K562 (cell line): ENCODE data around the gene HKDC1. TPM values are rescaled to one million over a fixed set of nuclear protein-coding genes. Genes with fewer than 3 reads are reported as not detected.

Experiments
- BRCA1 ChIP-seq, 2 experiments: fragments of 450-650 bp in 1 of 2; sonication (generic) in 1 of 2; formaldehyde crosslinking in 1 of 2; IDR thresholded peaks; 2 replicates each; pipeline versions ENCODE4 v1.5.0 to v1.6.1; 2017 to 2020; ENCODE audit warnings: mild to moderate bottlenecking in 1 of 2, missing genetic modification reagents in 1 of 2
- polyA plus RNA-seq, 8 experiments: library from polyadenylated mRNA; depleted of rRNA in 4 of 8; stranded (reverse) in 5 of 8; unstranded in 3 of 8; fragments of >200 nt; fragmentation: Nextera tagmentation in 2 of 8; fragmentation: Illumina TruSeq in 1 of 8; extraction: Ambion mirVana in 2 of 8; extraction: Trizol in 1 of 8; gene quantifications; 2 replicates each; pipeline versions ENCODE4 v1.2.1 to v1.2.3, GENCODE V29; 2011 to 2014; ENCODE audit warnings: inconsistent platforms in 1 of 8, missing spikeins in 1 of 8
- total RNA-seq, 7 experiments: library from RNA; depleted of rRNA in 6 of 7; stranded (reverse); fragments of >200 nt in 6 of 7; fragmentation: Illumina TruSeq in 2 of 7; extraction: Trizol in 2 of 7; gene quantifications; 2 replicates each; pipeline versions ENCODE4 v1.2.1 to v1.2.3, GENCODE V29; 2011 to 2021; ENCODE audit warnings: low replicate concordance in 1 of 7

HKDC1 gene
- total and polyA plus RNA-seq, 9 of the 15 experiments (the other 6 are each of a cell fraction or from before 2014, with no cell fraction given) = 0.04 to 0.22 (median 0.11) TPM; not detected in 5

DNA sequence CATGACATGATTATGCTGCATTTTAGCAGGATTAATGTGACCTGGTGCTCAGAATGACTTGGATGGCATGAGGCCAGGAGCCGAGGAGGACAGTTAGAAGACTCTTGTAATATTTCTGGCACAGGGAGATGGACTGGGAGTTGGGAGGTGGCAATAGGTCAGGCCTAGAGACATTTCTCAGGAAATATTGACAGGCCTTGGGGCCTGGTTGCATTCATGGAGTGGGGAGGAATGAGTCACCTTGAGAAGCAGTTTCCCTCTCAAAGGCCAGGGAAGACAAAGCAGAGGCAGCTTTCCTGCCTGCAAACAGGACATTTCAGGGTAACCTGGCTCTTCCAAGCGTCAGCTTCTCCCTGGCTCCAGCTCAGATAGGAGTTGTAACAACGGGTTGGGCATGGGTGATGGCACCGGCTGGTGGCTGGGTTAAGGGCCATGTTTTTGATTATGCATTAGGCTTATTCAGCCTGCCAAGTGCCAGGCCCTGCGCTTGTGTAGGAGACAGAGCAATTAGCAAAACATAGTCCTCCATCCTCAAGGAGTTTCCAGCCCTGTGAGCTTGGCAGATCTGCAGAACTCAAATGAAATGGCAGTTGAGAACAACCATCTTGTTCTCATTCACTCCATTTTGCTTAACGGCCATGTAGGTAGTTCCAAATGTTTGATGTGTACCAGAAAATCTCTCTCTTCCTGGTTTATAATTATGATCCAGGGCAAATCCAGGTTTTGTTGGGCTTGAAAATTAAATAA lies 96.4 kb downstream of the HKDC1 start (continued):
- TF ChIP-seq BRCA1 (IDR thresholded peaks at IDR 0.05) (no peak), BRCA1 (CRISPR knock-in tag; IDR thresholded peaks at IDR 0.05) (no peak)
- TF ChIP-seq, all 486 proteins: peak for 39

Other genes starting within 250 kb of the HKDC1 start
- gene KIFBP, start 231.5 kb upstream of the HKDC1 start, total RNA-seq (2014; rRNA removed) = 13.8 and 17.3 TPM in 2 replicates
- gene KIFBP, start 231.5 kb upstream of the HKDC1 start, total RNA-seq (2014; rRNA removed; fragmentation: Illumina TruSeq; extraction: Trizol) = 18.8 and 20.1 TPM in 2 replicates
- 18.7 and 19.7 TPM in 2 replicates for gene KIFBP, start 231.5 kb upstream of the HKDC1 start, total RNA-seq (2015; rRNA removed; fragmentation: Illumina TruSeq; extraction: Trizol)
- gene KIFBP, start 231.5 kb upstream of the HKDC1 start, total RNA-seq (2021) = 13.8 and 14.8 TPM in 2 replicates
- 17.0 and 22.1 TPM in 2 replicates for gene KIFBP, start 231.5 kb upstream of the HKDC1 start, polyA plus RNA-seq (2011; rRNA removed)
- 19.9 and 23.2 TPM in 2 replicates for gene KIFBP, start 231.5 kb upstream of the HKDC1 start, polyA plus RNA-seq (2014; fragmentation: Illumina TruSeq; extraction: Trizol)
- gene KIFBP, start 231.5 kb upstream of the HKDC1 start, polyA plus RNA-seq (2014; fragmentation: Nextera tagmentation; extraction: Ambion mirVana) = 1 to 10 TPM; 5.6 to 8.8 TPM
- 13.9 TPM in 2 replicates for gene KIFBP, start 231.5 kb upstream of the HKDC1 start, polyA plus RNA-seq (2014; rRNA removed)
- 147 and 180 TPM in 2 replicates for gene SRGN, start 132.2 kb upstream of the HKDC1 start, total RNA-seq (2014; rRNA removed)
- gene SRGN, start 132.2 kb upstream of the HKDC1 start, total RNA-seq (2014; rRNA removed; fragmentation: Illumina TruSeq; extraction: Trizol) = 256 and 289 TPM in 2 replicates
- 149 and 165 TPM in 2 replicates for gene SRGN, start 132.2 kb upstream of the HKDC1 start, total RNA-seq (2015; rRNA removed; fragmentation: Illumina TruSeq; extraction: Trizol)
- gene SRGN, start 132.2 kb upstream of the HKDC1 start, total RNA-seq (2021) = 173 and 193 TPM in 2 replicates
- 124 and 136 TPM in 2 replicates for gene SRGN, start 132.2 kb upstream of the HKDC1 start, polyA plus RNA-seq (2011; rRNA removed)
- 259 and 284 TPM in 2 replicates for gene SRGN, start 132.2 kb upstream of the HKDC1 start, polyA plus RNA-seq (2014; fragmentation: Illumina TruSeq; extraction: Trizol)
- 100 to 1,000 TPM; 275 to 304 TPM for gene SRGN, start 132.2 kb upstream of the HKDC1 start, polyA plus RNA-seq (2014; fragmentation: Nextera tagmentation; extraction: Ambion mirVana)
- 169 and 189 TPM in 2 replicates for gene SRGN, start 132.2 kb upstream of the HKDC1 start, polyA plus RNA-seq (2014; rRNA removed)
- gene VPS26A, start 96.2 kb upstream of the HKDC1 start, total RNA-seq (2014; rRNA removed) = 41.7 and 47.1 TPM in 2 replicates
- 61.6 and 78.9 TPM in 2 replicates for gene VPS26A, start 96.2 kb upstream of the HKDC1 start, total RNA-seq (2014; rRNA removed; fragmentation: Illumina TruSeq; extraction: Trizol)
- gene VPS26A, start 96.2 kb upstream of the HKDC1 start, total RNA-seq (2015; rRNA removed; fragmentation: Illumina TruSeq; extraction: Trizol) = 52.7 and 58.7 TPM in 2 replicates
- gene VPS26A, start 96.2 kb upstream of the HKDC1 start, total RNA-seq (2021) = 80.9 and 83.1 TPM in 2 replicates
- 36.9 and 64.0 TPM in 2 replicates for gene VPS26A, start 96.2 kb upstream of the HKDC1 start, polyA plus RNA-seq (2011; rRNA removed)
- 81.9 and 85.9 TPM in 2 replicates for gene VPS26A, start 96.2 kb upstream of the HKDC1 start, polyA plus RNA-seq (2014; fragmentation: Illumina TruSeq; extraction: Trizol)
- gene VPS26A, start 96.2 kb upstream of the HKDC1 start, polyA plus RNA-seq (2014; fragmentation: Nextera tagmentation; extraction: Ambion mirVana) = 100 to 1,000 TPM; 117 to 137 TPM
- 63.2 and 69.3 TPM in 2 replicates for gene VPS26A, start 96.2 kb upstream of the HKDC1 start, polyA plus RNA-seq (2014; rRNA removed)
- gene SUPV3L1, start 40.1 kb upstream of the HKDC1 start, total RNA-seq (2014; rRNA removed) = 69.9 and 81.4 TPM in 2 replicates
- gene SUPV3L1, start 40.1 kb upstream of the HKDC1 start, total RNA-seq (2014; rRNA removed; fragmentation: Illumina TruSeq; extraction: Trizol) = 97.2 and 109 TPM in 2 replicates
- gene SUPV3L1, start 40.1 kb upstream of the HKDC1 start, total RNA-seq (2015; rRNA removed; fragmentation: Illumina TruSeq; extraction: Trizol) = 84.7 and 85.0 TPM in 2 replicates
- 92.6 and 103 TPM in 2 replicates for gene SUPV3L1, start 40.1 kb upstream of the HKDC1 start, total RNA-seq (2021)
- gene SUPV3L1, start 40.1 kb upstream of the HKDC1 start, polyA plus RNA-seq (2011; rRNA removed) = 83.3 and 94.8 TPM in 2 replicates
- gene SUPV3L1, start 40.1 kb upstream of the HKDC1 start, polyA plus RNA-seq (2014; fragmentation: Illumina TruSeq; extraction: Trizol) = 116 and 156 TPM in 2 replicates
- 10 to 100 TPM; 45.2 to 66.1 TPM for gene SUPV3L1, start 40.1 kb upstream of the HKDC1 start, polyA plus RNA-seq (2014; fragmentation: Nextera tagmentation; extraction: Ambion mirVana)
- 93.3 and 106 TPM in 2 replicates for gene SUPV3L1, start 40.1 kb upstream of the HKDC1 start, polyA plus RNA-seq (2014; rRNA removed)
- gene HK1, start 58.2 kb downstream of the HKDC1 start, total RNA-seq (2014; rRNA removed) = 309 and 365 TPM in 2 replicates
- 193 and 203 TPM in 2 replicates for gene HK1, start 58.2 kb downstream of the HKDC1 start, total RNA-seq (2014; rRNA removed; fragmentation: Illumina TruSeq; extraction: Trizol)
- 186 and 188 TPM in 2 replicates for gene HK1, start 58.2 kb downstream of the HKDC1 start, total RNA-seq (2015; rRNA removed; fragmentation: Illumina TruSeq; extraction: Trizol)
- gene HK1, start 58.2 kb downstream of the HKDC1 start, total RNA-seq (2021) = 369 and 422 TPM in 2 replicates
- gene HK1, start 58.2 kb downstream of the HKDC1 start, polyA plus RNA-seq (2011; rRNA removed) = 133 and 176 TPM in 2 replicates
- gene HK1, start 58.2 kb downstream of the HKDC1 start, polyA plus RNA-seq (2014; fragmentation: Illumina TruSeq; extraction: Trizol) = 423 and 444 TPM in 2 replicates
- gene HK1, start 58.2 kb downstream of the HKDC1 start, polyA plus RNA-seq (2014; fragmentation: Nextera tagmentation; extraction: Ambion mirVana) = 10 to 100 TPM; 29.2 to 34.6 TPM
- 239 and 256 TPM in 2 replicates for gene HK1, start 58.2 kb downstream of the HKDC1 start, polyA plus RNA-seq (2014; rRNA removed)
- not detected in 2 replicates for gene TACR2, start 196.6 kb downstream of the HKDC1 start, total RNA-seq (2014; rRNA removed)
- not detected in 2 replicates for gene TACR2, start 196.6 kb downstream of the HKDC1 start, total RNA-seq (2014; rRNA removed; fragmentation: Illumina TruSeq; extraction: Trizol)
- not detected in 2 replicates for gene TACR2, start 196.6 kb downstream of the HKDC1 start, total RNA-seq (2015; rRNA removed; fragmentation: Illumina TruSeq; extraction: Trizol)
- gene TACR2, start 196.6 kb downstream of the HKDC1 start, total RNA-seq (2021) = not detected in 2 replicates
- not detected in 2 replicates for gene TACR2, start 196.6 kb downstream of the HKDC1 start, polyA plus RNA-seq (2011; rRNA removed)
- gene TACR2, start 196.6 kb downstream of the HKDC1 start, polyA plus RNA-seq (2014; fragmentation: Illumina TruSeq; extraction: Trizol) = not detected in 2 replicates
- not detected for gene TACR2, start 196.6 kb downstream of the HKDC1 start, polyA plus RNA-seq (2014; fragmentation: Nextera tagmentation; extraction: Ambion mirVana)
- gene TACR2, start 196.6 kb downstream of the HKDC1 start, polyA plus RNA-seq (2014; rRNA removed) = not detected in 2 replicates
- 0.78 and 1.0 TPM in 2 replicates for gene TSPAN15, start 231.1 kb downstream of the HKDC1 start, total RNA-seq (2014; rRNA removed)
- 0.33 and 0.35 TPM in 2 replicates for gene TSPAN15, start 231.1 kb downstream of the HKDC1 start, total RNA-seq (2014; rRNA removed; fragmentation: Illumina TruSeq; extraction: Trizol)
- gene TSPAN15, start 231.1 kb downstream of the HKDC1 start, total RNA-seq (2015; rRNA removed; fragmentation: Illumina TruSeq; extraction: Trizol) = 0.19 and 0.36 TPM in 2 replicates
- gene TSPAN15, start 231.1 kb downstream of the HKDC1 start, total RNA-seq (2021) = 0.53 and 0.83 TPM in 2 replicates
- gene TSPAN15, start 231.1 kb downstream of the HKDC1 start, polyA plus RNA-seq (2011; rRNA removed) = 0.45 and 0.64 TPM in 2 replicates
- 0.26 and 0.45 TPM in 2 replicates for gene TSPAN15, start 231.1 kb downstream of the HKDC1 start, polyA plus RNA-seq (2014; fragmentation: Illumina TruSeq; extraction: Trizol)
- gene TSPAN15, start 231.1 kb downstream of the HKDC1 start, polyA plus RNA-seq (2014; fragmentation: Nextera tagmentation; extraction: Ambion mirVana) = not detected
- gene TSPAN15, start 231.1 kb downstream of the HKDC1 start, polyA plus RNA-seq (2014; rRNA removed) = 0.36 and 1.2 TPM in 2 replicates